ENCODE results near the gene ANKRD30A. TPM values are rescaled to one million over a fixed set of nuclear protein-coding genes. Genes with fewer than 3 reads are reported as not detected.

Gene ANKRD30A
- total RNA-seq, 1 experiment from 2014 or later, result not detected

- ChIA-PET CTCF (no interaction called here), POLR2A (no interaction called here)
- Mint-ChIP-seq H3K27ac (no peak overlapping the region), H3K27me3 (ENCODE audit: low read depth) (peaks cover 3% of the 10 kb centered on the region), H3K4me1 (no peaks in the 10 kb centered on the region), H3K4me3 (no peak overlapping the region), H3K9me3 (peaks cover 68% of the 10 kb centered on the region), H3K36me3 (peaks cover 56% of the 10 kb centered on the region)
- ATAC-seq (no peak), DNase-seq (ENCODE audit: low spot score) (no peak)
- TF ChIP-seq NR2C2 (CRISPR knock-in tag; IDR thresholded peaks at IDR 0.05), result no peak
- TF ChIP-seq, protein P1, sequence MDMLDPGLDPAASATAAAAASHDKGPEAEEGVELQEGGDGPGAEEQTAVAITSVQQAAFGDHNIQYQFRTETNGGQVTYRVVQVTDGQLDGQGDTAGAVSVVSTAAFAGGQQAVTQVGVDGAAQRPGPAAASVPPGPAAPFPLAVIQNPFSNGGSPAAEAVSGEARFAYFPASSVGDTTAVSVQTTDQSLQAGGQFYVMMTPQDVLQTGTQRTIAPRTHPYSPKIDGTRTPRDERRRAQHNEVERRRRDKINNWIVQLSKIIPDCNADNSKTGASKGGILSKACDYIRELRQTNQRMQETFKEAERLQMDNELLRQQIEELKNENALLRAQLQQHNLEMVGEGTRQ (CRISPR knock-in tag; IDR thresholded peaks at IDR 0.05), result no peak
- no peak for TF ChIP-seq ZNF416 (CRISPR knock-in tag; IDR thresholded peaks at IDR 0.05)
- TF ChIP-seq NFATC4 (CRISPR knock-in tag; IDR thresholded peaks at IDR 0.05), result no peak
Measured at GRCh38 chr10:37263304-37263703, 137.9 kb downstream of the ANKRD30A start.

DNA sequence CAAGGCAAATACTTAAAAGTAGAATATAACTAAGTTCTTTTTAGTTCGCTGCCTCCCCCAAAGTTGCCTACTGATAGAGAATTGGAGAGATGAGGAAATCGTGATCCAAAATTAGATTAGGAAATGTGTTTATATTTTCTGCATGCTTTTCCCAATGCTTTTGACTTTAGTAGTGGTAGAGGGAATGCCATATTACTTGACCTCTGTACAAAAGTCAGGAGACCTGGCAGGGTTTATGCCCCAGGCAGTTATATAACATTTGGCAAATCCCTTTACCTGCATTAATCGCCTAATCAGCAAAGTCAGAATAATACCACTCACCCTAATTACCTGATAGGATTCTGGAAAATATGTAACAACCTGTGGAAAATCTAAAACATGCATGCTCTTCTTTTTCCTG is 142.9 kb downstream of the ANKRD30A start:
- TF ChIP-seq, protein P2, sequence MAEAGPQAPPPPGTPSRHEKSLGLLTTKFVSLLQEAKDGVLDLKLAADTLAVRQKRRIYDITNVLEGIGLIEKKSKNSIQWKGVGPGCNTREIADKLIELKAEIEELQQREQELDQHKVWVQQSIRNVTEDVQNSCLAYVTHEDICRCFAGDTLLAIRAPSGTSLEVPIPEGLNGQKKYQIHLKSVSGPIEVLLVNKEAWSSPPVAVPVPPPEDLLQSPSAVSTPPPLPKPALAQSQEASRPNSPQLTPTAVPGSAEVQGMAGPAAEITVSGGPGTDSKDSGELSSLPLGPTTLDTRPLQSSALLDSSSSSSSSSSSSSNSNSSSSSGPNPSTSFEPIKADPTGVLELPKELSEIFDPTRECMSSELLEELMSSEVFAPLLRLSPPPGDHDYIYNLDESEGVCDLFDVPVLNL (CRISPR knock-in tag; IDR thresholded peaks at IDR 0.05; ENCODE audit: borderline replicate concordance, low read depth), result no peak
- TF ChIP-seq FOXK1 (CRISPR knock-in tag; IDR thresholded peaks at IDR 0.05) (no peak), TEAD4 (CRISPR knock-in tag; IDR thresholded peaks at IDR 0.05) (no peak), ZNF416 (CRISPR knock-in tag; IDR thresholded peaks at IDR 0.05) (no peak), ZNF219 (CRISPR knock-in tag; IDR thresholded peaks at IDR 0.05; ENCODE audit: borderline replicate concordance) (no peak), EMX1 (CRISPR knock-in tag; IDR thresholded peaks at IDR 0.05) (no peak)
- ChIA-PET POLR2A (no interaction called here), CTCF (no interaction called here)
- Mint-ChIP-seq H3K4me1 (no peaks in the 10 kb centered on the region), H3K4me3 (no peak overlapping the region), H3K27me3 (ENCODE audit: low read depth) (peaks cover 9% of the 10 kb centered on the region), H3K27ac (no peak overlapping the region), H3K9me3 (peaks cover 74% of the 10 kb centered on the region), H3K36me3 (peaks cover 63% of the 10 kb centered on the region)
- DNase-seq (ENCODE audit: low spot score), result no peak
- ATAC-seq, result no peak

GRCh38 chr10:37269554-37270256 is 144.3 kb downstream of the ANKRD30A start:
- H3K27me3 Mint-ChIP-seq (ENCODE audit: low read depth), result peaks cover 20% of the 10 kb centered on the region
- ChIA-PET CTCF (no interaction called here), POLR2A (no interaction called here)
- H3K4me3 Mint-ChIP-seq, result no peak overlapping the region
- DNase-seq (ENCODE audit: low spot score) (no peak), ATAC-seq (no peak)
- no peaks in the 10 kb centered on the region for H3K4me1 Mint-ChIP-seq
- peaks cover 64% of the 10 kb centered on the region for H3K36me3 Mint-ChIP-seq
- peaks cover 74% of the 10 kb centered on the region for H3K9me3 Mint-ChIP-seq
- no peak overlapping the region for H3K27ac Mint-ChIP-seq
- TF ChIP-seq, protein P3, sequence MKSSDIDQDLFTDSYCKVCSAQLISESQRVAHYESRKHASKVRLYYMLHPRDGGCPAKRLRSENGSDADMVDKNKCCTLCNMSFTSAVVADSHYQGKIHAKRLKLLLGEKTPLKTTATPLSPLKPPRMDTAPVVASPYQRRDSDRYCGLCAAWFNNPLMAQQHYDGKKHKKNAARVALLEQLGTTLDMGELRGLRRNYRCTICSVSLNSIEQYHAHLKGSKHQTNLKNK (CRISPR knock-in tag; IDR thresholded peaks at IDR 0.05), result no peak
- TF ChIP-seq ERG (CRISPR knock-in tag; IDR thresholded peaks at IDR 0.05) (no peak), IRF1 (CRISPR knock-in tag; IDR thresholded peaks at IDR 0.05) (no peak), PRRX2 (CRISPR knock-in tag; IDR thresholded peaks at IDR 0.05) (no peak), ZBTB43 (CRISPR knock-in tag; IDR thresholded peaks at IDR 0.05) (no peak), GTF2I (CRISPR knock-in tag; conservative IDR thresholded peaks at IDR 0.05) (no peak), ZNF317 (CRISPR knock-in tag; IDR thresholded peaks at IDR 0.05; ENCODE audit: borderline replicate concordance, low read depth) (no peak), GABPB1 (CRISPR knock-in tag; IDR thresholded peaks at IDR 0.05) (no peak), ATF1 (CRISPR knock-in tag; IDR thresholded peaks at IDR 0.05) (no peak)
- TF ChIP-seq, protein P4, sequence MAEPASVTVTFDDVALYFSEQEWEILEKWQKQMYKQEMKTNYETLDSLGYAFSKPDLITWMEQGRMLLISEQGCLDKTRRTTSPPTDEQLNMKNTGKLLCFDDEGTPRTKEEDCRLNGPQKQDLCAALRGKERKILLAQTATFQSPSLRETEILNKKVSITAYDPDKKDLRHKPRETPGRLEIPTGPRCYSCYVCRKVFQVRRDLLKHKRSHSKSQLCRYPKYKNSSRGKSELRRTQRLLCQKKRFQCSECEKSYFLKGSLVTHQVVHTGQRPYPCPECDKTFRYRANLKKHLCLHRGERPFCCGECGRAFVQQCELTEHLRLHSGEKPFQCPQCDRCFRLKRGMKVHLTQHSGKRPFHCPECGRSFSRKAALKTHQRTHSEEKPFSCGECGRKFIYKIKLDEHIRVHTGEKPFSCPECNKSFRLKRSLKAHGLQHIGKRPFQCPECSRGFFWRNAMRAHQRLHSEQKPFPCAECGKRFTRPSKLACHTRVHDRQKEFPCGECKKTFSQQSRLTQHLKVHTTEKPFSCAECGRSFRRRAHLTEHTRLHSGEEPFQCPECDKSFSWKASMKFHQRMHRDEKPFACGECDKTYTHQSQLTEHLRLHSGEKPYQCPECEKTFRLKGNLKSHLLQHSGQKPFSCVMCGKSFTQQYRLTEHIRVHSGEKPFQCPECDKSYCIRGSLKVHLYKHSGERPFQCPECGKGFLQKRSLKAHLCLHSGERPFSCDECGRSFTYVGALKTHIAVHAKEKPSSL (CRISPR knock-in tag; conservative IDR thresholded peaks at IDR 0.05), result no peak
- TF ChIP-seq, protein P5, sequence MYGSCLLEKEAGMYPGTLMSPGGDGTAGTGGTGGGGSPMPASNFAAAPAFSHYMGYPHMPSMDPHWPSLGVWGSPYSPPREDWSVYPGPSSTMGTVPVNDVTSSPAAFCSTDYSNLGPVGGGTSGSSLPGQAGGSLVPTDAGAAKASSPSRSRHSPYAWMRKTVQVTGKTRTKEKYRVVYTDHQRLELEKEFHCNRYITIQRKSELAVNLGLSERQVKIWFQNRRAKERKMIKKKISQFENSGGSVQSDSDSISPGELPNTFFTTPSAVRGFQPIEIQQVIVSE (CRISPR knock-in tag; IDR thresholded peaks at IDR 0.05; ENCODE audit: borderline replicate concordance), result no peak
- TF ChIP-seq, protein P6, sequence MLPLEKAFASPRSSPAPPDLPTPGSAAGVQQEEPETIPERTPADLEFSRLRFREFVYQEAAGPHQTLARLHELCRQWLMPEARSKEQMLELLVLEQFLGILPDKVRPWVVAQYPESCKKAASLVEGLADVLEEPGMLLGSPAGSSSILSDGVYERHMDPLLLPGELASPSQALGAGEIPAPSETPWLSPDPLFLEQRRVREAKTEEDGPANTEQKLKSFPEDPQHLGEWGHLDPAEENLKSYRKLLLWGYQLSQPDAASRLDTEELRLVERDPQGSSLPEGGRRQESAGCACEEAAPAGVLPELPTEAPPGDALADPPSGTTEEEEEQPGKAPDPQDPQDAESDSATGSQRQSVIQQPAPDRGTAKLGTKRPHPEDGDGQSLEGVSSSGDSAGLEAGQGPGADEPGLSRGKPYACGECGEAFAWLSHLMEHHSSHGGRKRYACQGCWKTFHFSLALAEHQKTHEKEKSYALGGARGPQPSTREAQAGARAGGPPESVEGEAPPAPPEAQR (CRISPR knock-in tag; IDR thresholded peaks at IDR 0.05), result no peak

Measured in WTC11 (cell line).